ENCODE results near the gene SIX1. TPM values are rescaled to one million over a fixed set of nuclear protein-coding genes. Genes with fewer than 3 reads are reported as not detected.

SIX1 gene
- total RNA-seq, 1 donor from 2014 or later: 7.6 TPM

GRCh38 chr14:60642270-60643140, 6.8 kb downstream of the SIX1 start:
- DNase-seq (ENCODE audit: low read depth): no peak

- DNase-seq (ENCODE audit: low read depth): no peak
Observed at GRCh38 chr14:60641742-60642269, 7.5 kb downstream of the SIX1 start.

- no peak for DNase-seq (ENCODE audit: low read depth)
Observed at GRCh38 chr14:60640859-60641741, 8.2 kb downstream of the SIX1 start.

GRCh38 chr14:60639674-60640073, 9.6 kb downstream of the SIX1 start:
- no peak for DNase-seq (ENCODE audit: low read depth)

GRCh38 chr14:60637479-60638315, 11.6 kb downstream of the SIX1 start:
- DNase-seq (ENCODE audit: low read depth): no peak

GRCh38 chr14:60636879-60637478, 12.3 kb downstream of the SIX1 start:
- DNase-seq (ENCODE audit: low read depth): no peak

- no peak for DNase-seq (ENCODE audit: low read depth)
Observed at GRCh38 chr14:60634153-60634552, 15.1 kb downstream of the SIX1 start.

GRCh38 chr14:60632777-60633176, 16.5 kb downstream of the SIX1 start:
- DNase-seq (ENCODE audit: low read depth): no peak

- no peak for DNase-seq (ENCODE audit: low read depth)
Observed at GRCh38 chr14:60632257-60632656, 17.0 kb downstream of the SIX1 start.

GRCh38 chr14:60631842-60632241, 17.4 kb downstream of the SIX1 start:
- no peak for DNase-seq (ENCODE audit: low read depth)

GRCh38 chr14:60630129-60630528, 19.1 kb downstream of the SIX1 start:
- no peak for DNase-seq (ENCODE audit: low read depth)

- DNase-seq (ENCODE audit: low read depth): no peak
Observed at GRCh38 chr14:60628892-60629291, 20.4 kb downstream of the SIX1 start.

- DNase-seq (ENCODE audit: low read depth): peak; percentile 80
Observed at GRCh38 chr14:60622917-60623257, 26.4 kb downstream of the SIX1 start.

GRCh38 chr14:60622210-60622916, 26.9 kb downstream of the SIX1 start:
- peak; percentile 41 for DNase-seq (ENCODE audit: low read depth)

GRCh38 chr14:60621386-60621785, 27.9 kb downstream of the SIX1 start:
- peak; percentile 51 for DNase-seq (ENCODE audit: low read depth)

GRCh38 chr14:60618241-60618640, 31.0 kb downstream of the SIX1 start:
- no peak for DNase-seq (ENCODE audit: low read depth)

GRCh38 chr14:60616461-60616959, 32.8 kb downstream of the SIX1 start:
- DNase-seq (ENCODE audit: low read depth): no peak

GRCh38 chr14:60602291-60602690, 47.0 kb downstream of the SIX1 start:
- DNase-seq (ENCODE audit: low read depth): no peak

GRCh38 chr14:60599727-60600126, 49.5 kb downstream of the SIX1 start:
- no peak for DNase-seq (ENCODE audit: low read depth)

GRCh38 chr14:60596139-60596538, 53.1 kb downstream of the SIX1 start:
- DNase-seq (ENCODE audit: low read depth): no peak

Measured in renal cortical epithelial cell (primary cell).